Coronary artery (tissue), 2 donors: ENCODE results near the gene IFT57.

Source experiments
- DNase-seq: peaks from one replicate; pipeline ENCODE4 v3.0.0-alpha.2; 2017; ENCODE audit warnings: low spot score
- H3K27ac ChIP-seq, 2 donors: fragments of 200-600 bp; sonication (generic); one replicate each; pipeline ENCODE4 v1.5.1; 2016 to 2019
- H3K4me3 ChIP-seq: fragments of 200-600 bp; sonication (generic); 2 replicates; pipeline ENCODE4 v1.5.1; 2016; ENCODE audit warnings: mild to moderate bottlenecking, moderate library complexity
- CTCF ChIP-seq: fragments of 200-600 bp; sonication (generic); IDR thresholded peaks from one replicate; pipeline ENCODE4 v1.5.1; 2019; ENCODE audit warnings: antibody characterized with exemption

The IFT57 gene

GRCh38 chr3:108250626-108251025 is 28.4 kb upstream of the IFT57 start:
- DNase-seq, result no peak
- Histone ChIP-seq H3K4me3 (no peak overlapping the region), H3K27ac (no peak overlapping the region)
- no peak for TF ChIP-seq CTCF

- Histone ChIP-seq H3K27ac (no peak overlapping the region), H3K4me3 (no peak overlapping the region)
- TF ChIP-seq CTCF, result no peak
- no peak for DNase-seq
Measured at GRCh38 chr3:108243243-108243642, 21.0 kb upstream of the IFT57 start.

GRCh38 chr3:108242776-108243175 is 20.6 kb upstream of the IFT57 start:
- TF ChIP-seq CTCF, result no peak
- no peak overlapping the region for H3K4me3 ChIP-seq
- H3K27ac ChIP-seq, result no peak overlapping the region
- DNase-seq, result no peak

GRCh38 chr3:108241721-108242120 is 19.5 kb upstream of the IFT57 start:
- no peak for TF ChIP-seq CTCF
- Histone ChIP-seq H3K4me3 (no peak overlapping the region), H3K27ac (no peak overlapping the region)
- no peak for DNase-seq

- Histone ChIP-seq H3K4me3 (no peak overlapping the region), H3K27ac (no peak overlapping the region)
- no peak for TF ChIP-seq CTCF
- DNase-seq, result no peak
Measured at GRCh38 chr3:108241146-108241545, 18.9 kb upstream of the IFT57 start.

- Histone ChIP-seq H3K4me3 (no peak overlapping the region), H3K27ac (no peak overlapping the region)
- TF ChIP-seq CTCF, result no peak
- no peak for DNase-seq
Measured at GRCh38 chr3:108239082-108239481, 16.9 kb upstream of the IFT57 start.

GRCh38 chr3:108235290-108235689 is 13.1 kb upstream of the IFT57 start:
- no peak overlapping the region for H3K4me3 ChIP-seq
- H3K27ac ChIP-seq, result no peak overlapping the region
- TF ChIP-seq CTCF, result no peak
- DNase-seq, result no peak
